HS-27A (cell line): Measurements from ENCODE around the gene NOL9.

ENCODE experiments used
- DNase-seq: peaks from one replicate; pipeline ENCODE4 v3.0.0-alpha.2; 2012; ENCODE audit warnings: low read depth, missing footprints

Gene NOL9

DNA sequence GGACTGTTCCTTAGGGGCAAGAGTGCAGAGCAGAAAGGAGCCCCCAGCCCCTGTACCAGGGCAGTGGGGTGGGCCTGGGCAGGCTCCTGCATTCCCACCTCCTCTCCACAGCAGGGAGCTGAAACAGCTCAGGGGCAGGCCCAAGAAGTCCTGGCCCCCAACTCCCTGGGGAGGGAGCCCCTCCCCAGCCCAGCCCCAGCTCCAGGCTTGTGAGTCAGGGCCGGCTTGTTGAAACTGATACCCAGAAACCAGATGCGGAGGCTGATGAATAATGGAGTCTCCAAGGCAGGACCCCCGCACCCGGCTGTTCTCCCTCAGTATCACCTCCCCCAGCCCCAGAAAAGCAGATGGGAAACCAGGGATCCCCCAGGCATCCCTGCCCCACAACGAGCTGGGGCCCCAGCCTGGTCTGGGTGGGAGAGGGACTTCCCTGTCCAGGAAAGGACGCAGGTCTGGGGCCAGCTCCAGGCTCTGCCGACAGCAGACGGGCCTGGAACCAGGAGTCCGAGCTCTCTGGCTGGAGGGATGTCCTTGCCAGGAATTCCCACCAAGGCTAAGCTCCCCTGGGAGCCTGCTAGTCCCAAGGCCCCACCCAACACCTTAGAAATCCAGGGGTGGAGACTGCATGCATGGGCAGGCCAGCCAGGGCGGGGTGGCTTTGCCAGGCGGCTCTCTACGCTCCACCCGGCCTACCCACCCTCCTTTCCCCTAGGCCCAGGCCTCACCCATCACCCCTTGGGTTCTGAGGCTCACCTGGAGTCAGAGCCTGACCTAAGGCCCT is 65.5 kb downstream of the NOL9 start:
- DNase-seq: no peak

DNA sequence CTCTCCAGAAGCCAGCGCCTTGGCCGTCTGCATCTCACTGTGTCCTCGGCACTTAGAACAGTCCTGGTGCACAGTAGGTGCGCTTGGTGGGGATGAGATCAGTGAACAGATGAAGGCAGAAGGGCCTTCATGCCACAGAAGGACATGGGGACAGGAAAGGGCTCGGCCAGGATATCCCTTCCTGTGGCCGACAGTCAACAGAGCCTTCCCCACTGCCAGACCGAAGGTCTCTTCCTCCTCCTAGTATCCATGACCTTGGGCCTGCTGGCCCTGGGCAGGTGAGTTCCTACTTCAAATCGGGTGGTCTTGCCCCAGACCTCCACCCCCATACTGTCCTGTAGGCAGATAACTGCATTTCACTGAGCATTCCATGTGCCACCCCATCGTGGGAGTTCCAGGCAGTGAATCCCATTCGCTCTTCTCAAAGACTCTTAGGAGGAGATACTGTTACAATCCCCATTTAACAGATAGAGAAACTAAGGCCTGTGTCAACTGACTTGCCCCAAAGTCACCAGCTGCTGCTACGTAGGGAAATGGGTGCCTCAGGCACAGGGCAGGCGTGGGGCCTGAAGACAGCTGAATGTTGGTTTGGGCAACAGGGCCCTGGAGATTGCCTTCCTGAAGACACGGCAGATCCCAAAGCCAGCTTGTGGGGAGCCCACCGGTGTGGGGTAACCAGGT is 66.4 kb downstream of the NOL9 start:
- no peak for DNase-seq

DNA sequence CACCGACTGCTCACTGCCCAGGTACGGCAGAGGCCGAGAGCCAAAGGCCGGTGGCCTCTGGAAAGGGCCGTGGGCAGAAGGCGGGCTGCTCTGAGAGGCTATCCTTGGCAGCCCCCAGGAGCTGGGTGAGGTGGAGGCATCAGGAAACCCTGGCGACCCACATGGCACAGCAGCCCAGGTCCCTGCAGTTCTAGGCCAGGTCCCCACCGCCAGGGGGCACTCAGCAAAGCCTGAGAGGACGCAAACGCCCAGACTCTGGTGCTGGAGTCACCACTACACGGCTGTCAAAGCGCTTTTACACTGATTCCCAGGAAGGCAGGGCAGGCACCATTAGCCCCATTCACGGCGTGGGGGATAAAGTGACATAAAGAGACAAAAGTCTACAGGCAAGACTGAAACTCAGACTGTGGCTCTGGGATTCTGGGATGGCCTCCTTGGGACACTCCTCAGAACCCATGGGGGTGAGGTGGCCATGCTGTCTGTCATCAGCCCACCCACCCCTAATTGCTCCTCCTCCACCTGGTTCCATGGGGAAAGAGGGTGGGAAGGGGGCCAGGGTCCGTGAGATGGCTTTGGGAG is 67.8 kb downstream of the NOL9 start:
- DNase-seq: peak; percentile 47

DNA sequence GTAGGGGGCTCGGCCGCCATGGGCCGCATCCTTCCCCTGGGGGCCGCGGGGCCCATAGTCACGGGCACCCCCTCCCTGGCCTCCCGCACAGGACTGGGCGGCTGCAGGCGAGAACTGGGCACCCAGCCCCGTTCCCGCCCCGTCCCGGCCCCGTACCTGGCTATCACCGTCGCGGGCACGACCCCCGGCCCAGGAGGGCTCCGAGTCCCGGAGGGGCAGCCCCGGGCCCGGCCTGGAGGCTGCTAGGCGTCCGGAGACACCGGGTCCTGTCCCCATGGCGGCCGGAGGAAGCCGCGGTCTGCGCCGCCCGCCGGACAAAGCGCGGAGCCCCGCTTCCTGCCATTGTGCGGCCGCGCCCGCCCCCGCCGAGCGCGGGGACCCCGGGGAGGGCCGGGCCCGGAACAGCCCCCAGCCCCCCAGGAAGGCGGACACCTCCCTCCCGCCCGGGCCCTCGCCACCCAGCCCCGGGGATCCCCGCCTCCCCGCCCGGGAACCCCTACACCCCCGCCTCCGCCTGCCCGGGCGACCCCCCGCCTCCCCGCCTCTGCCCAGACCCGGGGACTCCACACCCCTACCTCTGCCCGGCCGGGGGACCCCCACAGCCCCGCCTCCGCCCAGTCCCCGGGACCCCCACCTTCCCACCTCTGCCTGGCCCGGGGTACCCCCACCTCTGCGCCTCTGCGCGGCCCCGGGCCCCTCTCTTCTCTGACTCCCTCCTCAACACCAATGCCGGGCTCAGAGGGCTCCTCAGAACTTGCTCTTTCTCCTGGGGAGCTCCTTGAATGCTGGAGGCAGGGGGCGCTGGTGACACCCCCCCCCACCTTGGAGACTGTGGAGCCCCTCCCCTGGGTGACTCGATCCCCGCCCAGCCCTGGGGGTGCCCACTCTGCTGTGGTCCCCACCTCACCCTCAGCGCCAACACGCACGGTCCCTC is 68.9 kb downstream of the NOL9 start:
- no peak for DNase-seq

DNA sequence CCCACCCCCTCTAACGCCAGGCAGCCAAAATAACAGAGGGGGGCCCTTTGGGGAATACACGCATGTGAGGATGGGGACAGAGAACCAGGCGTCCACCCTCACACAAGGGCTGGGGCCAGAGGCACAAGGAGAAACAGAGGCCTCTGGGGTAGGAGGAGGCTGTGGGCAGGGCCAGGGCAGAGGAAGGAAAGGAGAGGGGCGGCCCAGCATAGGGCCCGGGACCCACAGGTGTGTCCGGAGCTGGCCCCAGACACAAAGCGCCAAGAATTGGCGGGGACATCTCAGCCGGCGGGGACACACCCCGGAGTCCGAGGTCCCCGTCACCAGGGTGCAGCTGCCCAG is 69.5 kb downstream of the NOL9 start:
- DNase-seq: no peak

DNA sequence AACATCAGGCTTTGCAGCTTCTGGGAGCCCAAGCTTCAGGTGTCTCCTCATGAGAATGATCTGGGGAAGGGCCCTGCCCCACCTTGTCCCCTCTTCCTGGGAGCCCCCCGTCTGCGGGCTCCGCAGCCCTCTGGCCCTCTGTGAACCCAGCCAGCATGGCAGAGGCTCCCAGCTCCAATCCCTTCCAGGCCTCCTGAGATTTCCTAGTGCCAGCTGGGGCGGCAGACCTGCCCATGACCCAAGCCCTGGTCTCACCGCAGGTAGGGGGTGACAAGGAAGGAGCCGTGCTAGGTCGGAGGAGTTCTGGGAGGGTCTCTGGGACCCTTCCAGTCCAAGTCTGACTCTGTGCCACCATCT is 70.6 kb downstream of the NOL9 start:
- no peak for DNase-seq

DNA sequence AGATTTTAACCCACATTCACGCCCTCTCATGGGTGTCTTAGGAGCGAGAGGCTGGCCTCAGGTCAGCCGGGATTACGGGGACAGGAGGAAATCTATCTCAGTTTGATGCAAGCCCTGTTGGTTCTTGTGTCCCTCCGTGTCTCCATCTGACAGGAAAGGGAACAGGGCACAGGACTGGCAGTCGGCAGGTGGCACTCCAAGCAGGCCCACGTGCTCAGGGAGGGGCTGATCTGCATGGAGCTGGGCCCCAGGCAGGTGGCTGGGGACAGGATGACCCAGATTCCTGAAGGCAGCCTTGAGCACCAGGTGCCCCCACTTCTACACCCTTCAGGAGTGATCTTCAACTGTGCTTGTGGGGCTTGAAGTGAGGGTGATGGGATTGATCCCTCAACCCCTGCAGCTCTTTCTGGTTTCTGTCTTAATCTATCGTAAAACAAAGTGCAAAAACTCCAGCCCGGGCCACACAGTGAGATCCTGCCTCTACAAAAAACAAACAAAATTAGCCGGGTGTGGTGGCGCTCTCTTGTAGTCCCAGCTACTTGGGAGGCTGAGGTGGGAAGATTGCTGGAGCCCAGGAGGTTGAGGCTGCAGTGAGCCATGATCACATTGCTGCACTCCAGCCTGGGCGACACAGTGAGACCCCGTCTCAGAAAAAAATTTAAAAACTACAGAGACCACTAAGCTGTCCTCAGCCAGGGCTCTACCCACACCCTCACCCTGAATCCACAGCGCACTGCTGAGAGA is 71.1 kb downstream of the NOL9 start:
- no peak for DNase-seq

DNA sequence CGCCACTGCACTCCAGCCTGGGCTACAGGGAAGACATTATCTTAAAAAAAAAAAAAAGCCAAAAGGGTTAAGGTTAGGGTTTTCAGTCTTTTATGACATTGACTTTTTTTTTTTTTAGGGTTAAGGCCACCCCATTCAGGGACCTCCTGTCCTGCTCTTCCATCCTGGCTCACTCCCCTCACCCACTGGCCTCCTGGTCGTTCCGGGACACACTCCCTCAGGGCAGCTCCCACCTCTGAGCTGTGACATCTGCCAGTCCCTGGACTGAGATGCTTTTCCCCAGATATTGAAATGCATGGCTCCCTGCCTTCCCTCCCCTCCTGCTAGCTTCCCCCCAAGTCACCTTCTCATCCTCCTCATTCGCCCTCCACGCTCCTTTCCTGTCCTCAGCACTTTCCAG is 72.5 kb downstream of the NOL9 start:
- DNase-seq: no peak

DNA sequence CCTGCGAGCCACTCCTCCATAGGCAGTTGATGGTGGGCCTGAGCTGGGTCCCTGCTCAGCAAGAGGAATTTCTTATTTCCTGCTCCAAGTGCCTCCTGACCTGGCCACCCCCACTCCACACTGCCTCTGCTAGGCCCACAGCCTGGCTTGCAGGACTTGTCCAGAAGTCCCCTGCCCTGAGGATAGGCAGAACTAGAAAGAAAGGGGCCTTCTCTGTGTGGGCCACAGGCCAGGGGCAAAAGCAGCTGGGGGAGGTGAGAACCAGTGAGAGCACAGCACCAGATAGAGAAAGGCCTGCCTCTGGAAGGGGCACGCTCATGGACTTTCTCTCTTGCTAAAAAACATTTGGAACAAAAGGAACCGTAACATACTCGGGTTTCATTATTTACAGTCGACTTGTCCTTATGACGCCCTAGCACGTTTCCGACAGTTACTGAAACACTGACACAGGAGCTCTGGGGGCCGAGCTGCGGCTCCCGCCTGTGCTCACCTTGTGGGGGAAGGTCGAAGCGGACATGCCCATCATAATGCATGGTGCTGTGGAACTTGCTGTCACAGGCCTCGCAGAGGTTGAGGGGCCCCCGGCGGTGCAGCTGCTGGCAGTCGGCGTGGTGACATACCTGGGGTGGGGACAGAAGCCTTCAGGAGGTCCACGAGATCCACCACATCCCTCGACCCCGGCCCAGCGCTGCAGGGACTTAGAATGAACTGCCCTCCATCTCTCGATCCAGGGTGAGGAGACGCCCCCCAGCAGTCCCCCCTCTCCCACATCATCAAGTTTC is 77.1 kb downstream of the NOL9 start:
- no peak for DNase-seq

DNA sequence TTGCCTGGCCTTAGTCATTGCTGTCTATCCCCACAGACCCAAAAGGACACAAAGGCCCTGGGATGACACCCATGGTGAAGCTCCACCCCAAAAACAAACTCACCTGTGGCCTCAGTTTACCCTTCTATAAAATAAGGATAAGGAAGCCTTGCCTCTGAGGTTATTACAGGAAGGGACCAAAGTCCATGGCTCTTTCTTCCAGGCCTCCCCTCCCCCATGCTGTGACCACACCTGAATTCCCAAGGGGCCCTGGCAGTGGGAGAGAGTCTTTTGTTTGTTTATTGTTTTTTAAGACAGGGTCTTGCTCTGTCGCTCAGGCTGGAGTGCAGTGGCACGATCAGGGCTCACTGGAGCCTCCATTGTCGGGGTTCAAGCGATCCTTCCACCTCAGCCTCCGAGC is 77.8 kb downstream of the NOL9 start:
- no peak for DNase-seq

DNA sequence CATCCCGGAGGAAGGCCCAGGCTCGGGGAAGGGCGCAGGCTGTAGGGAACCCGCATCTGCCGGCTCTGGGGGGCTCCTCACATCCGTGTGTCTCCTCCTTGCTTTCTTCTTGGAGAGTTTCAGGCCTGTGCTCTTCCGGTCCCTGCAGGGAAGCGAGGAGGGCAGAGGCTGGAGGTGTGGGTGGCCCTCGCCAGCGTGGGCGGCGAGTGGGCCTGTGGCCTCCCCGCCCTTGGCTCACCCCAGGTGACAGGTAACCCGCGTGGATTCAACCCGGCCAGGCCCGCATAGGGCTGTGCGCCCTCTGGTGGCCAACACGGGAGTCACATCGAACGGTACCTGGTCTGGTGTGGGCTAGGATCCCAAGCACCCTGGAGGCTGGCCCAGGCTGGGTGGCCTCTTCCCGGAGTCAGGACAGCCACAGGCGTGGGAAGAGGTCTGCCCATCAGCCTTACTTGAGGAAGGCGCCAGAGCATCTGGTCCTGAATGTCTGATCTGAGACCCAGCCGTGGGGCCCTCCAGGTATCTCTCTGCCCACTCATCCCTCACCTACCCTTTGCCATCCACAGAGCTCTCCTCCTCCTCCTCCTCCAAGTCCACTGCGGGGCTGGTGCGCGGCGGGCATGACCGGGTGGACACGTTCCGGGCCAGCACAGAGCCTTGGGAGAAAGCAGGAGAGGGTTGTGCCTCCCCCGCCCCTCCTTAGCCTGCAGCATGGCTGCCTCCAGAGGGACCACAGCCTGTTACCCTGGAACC is 78.8 kb downstream of the NOL9 start:
- no peak for DNase-seq

DNA sequence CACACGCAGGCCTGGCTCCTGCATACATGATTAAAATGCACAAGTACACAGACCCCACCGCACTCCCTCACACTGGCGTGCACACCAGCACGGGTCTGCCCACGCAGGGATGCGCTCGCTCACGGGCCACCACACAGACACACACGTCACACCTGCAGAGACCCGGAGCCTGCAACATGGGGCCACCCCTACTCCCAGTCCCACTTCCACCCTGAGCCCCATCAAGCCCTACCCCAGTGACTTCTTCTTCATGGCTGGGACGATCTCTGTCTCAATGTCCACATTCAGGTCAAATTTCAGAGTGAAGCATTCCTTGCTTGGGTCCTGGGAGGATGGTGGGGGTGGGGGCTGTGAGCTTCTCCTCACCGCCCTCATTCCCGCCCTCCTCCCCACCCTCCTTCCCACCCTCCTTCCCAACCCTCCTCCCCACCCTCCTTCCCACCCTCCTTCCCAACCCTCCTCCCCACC is 79.5 kb downstream of the NOL9 start:
- DNase-seq: no peak

DNA sequence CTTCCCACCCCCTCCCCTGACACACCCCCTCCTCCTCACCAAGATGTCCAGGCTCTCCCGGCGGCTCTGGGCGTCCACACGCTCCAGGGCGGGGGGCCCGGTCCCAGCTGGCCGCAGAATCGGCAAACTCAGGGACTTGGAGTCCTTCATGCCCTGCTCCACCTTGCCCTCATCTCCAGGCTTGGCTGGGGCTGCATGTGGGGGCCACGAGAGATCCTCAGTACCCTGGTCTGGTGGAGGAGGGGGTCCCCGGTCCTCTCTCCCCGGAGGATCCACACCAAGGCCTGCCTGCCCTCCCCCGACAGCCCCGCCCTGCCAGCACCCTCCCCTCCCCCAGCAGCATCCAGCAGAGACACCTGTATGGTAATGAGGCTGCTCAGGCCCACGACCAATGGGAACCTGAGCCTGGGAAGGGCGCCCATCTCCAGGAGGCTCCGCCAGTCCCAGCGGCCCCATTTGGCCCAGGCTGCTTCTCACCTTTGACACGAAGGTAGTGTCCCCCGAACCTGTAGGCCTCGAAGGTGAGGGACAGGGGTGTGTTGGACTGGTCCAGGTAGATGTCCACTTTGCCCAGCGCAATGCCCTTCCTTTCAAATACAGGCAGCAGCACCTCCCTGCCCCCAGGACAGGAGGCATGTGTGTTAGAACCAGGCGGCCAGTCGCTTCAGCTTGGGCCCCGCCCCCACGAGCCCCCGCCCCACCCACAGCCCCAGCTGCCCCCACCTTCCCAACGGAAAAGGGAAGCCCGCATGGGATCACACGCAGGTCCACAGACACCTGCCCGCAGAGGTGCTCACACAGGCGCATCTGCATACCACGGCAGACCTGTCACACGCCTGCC is 80.1 kb downstream of the NOL9 start:
- no peak for DNase-seq

DNA sequence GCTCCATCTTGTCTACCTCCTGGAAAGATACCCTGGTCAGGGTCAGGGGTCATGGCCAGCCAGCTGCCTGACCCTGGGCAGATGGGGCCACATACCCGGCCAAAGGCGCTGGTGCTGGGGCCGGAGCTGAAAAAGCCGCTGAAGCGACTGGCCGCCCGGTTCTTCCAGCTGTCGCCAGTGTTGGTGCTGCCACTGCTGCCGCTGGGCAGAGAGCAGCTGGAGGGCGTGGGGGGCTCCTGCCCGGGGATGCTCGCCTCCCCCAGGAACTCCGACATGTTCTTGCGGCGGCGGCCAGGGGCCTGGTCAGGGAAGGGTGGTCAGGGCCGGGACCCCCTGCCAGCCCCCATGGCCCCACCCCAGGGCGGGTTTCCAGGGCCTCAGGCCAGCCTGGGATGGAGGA is 81.2 kb downstream of the NOL9 start:
- DNase-seq: no peak

DNA sequence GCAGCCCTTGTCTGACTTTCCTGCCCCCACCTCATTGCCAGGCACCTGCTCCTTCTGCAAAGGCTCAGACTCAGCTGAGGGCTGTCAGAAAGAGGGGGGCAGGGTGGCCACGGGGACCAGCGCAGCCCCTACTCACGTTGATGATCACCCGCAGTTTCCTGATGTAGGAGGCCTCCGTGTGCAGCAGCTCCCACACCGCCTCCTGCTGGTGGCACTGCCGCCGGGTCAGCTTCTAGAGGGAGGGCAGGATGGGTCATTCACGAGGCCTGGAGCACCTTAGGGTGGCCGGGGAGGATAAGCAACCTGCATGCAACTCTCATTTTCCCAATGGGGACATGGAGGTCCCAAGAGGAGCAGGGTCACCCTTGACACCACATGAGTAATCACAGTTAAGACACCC is 81.9 kb downstream of the NOL9 start:
- DNase-seq: no peak

DNA sequence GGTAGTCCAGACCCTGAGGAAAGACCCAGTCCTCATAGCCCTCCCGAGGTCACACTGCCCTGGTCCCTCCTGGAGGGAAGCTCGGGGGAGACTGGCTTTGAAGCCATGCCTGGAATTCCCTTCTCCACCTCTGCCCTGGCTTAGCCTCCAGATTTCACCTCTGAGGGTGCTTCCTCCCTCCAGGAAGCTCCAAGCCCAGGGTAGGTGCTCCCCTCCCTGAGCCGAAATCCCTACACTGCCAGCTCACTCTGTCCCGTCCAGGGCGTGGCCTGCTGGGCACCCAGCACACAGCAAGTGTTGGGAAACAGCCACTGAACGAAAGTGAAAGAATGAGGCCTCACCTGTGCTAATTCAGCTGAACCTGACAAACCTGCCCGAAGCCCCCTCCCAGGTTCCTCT is 82.3 kb downstream of the NOL9 start:
- DNase-seq: no peak
